Gastroesophageal sphincter (tissue), 4 donors: ENCODE data around the gene USP11. TPM values are rescaled to one million over a fixed set of nuclear protein-coding genes. Genes with fewer than 3 reads are reported as not detected.

Source experiments
- ATAC-seq: fragments of 150-250 bp; one replicate; pipeline ENCODE4 v1.9.1; 2016; ENCODE audit warnings: mild to moderate bottlenecking, moderate library complexity
- H3K27ac ChIP-seq, 4 donors: fragments of 200-600 bp; sonication (generic) in 3 of 4; 1 replicate in 3 of 4; 2 replicates in 1 of 4; pipeline ENCODE4 v1.5.1; 2016 to 2019
- H3K27me3 ChIP-seq: fragments of 200-600 bp; sonication (generic); one replicate; pipeline ENCODE4 v1.5.1; 2019
- H3K36me3 ChIP-seq, 2 donors: fragments of 200-600 bp; sonication (generic); one replicate each; pipeline ENCODE4 v1.5.1; 2019; ENCODE audit warnings: control low read depth in 1 of 2
- H3K4me1 ChIP-seq, 3 donors: fragments of 200-600 bp; sonication (generic); 1 replicate in 2 of 3; 2 replicates in 1 of 3; pipeline ENCODE4 v1.5.1; 2016 to 2019; ENCODE audit warnings: control low read depth in 2 of 3
- H3K4me3 ChIP-seq, 2 donors: fragments of 200-600 bp; sonication (generic); one replicate each; pipeline ENCODE4 v1.5.1; 2019; ENCODE audit warnings: mild to moderate bottlenecking in 1 of 2, moderate library complexity in 1 of 2
- H3K9me3 ChIP-seq, 3 donors: fragments of 200-600 bp; sonication (generic); one replicate each; pipeline ENCODE4 v1.5.1; 2017 to 2019; ENCODE audit warnings: control low read depth in 2 of 3
- CTCF ChIP-seq, 4 experiments: fragments of 200-600 bp in 2 of 4; fragments of 450-650 bp in 2 of 4; sonication (generic) in 1 of 4; IDR thresholded peaks; one replicate each; pipeline ENCODE4 v1.5.1; 2017 to 2019; ENCODE audit warnings: antibody characterized with exemption in 4 of 4, mild to moderate bottlenecking in 2 of 4, moderate library complexity in 2 of 4
- EP300 ChIP-seq: sonication (generic); formaldehyde crosslinking; IDR thresholded peaks from one replicate; pipeline ENCODE4 v1.6.1; 2017; ENCODE audit warnings: antibody characterized with exemption, mild to moderate bottlenecking
- POLR2A ChIP-seq, 2 donors: fragments of 450-650 bp; IDR thresholded peaks; one replicate each; pipeline ENCODE4 v1.6.1; 2017; ENCODE audit warnings: antibody characterized with exemption in 2 of 2, mild to moderate bottlenecking in 2 of 2, moderate library complexity in 1 of 2
- POLR2AphosphoS5 ChIP-seq: sonication (generic); formaldehyde crosslinking; IDR thresholded peaks from one replicate; pipeline ENCODE4 v1.6.1; 2017; ENCODE audit warnings: antibody characterized with exemption
- WGBS, 2 donors: methylation state at CpG; one replicate each; pipeline ENCODE4 v1.1.5; 2018; ENCODE audit warnings: low coverage in 1 of 2; 5-methylcytosine and 5-hydroxymethylcytosine counted together
- total RNA-seq, 4 donors: library from RNA; depleted of rRNA; stranded (reverse); fragments of >200 nt; gene quantifications; one replicate each; pipeline ENCODE4 v1.1.0, GENCODE V29; 2016

USP11 gene
- total RNA-seq, 4 donors from 2014 or later = 26.9 to 64.6 (median 40.7) TPM

- ATAC-seq = no peak
Observed at GRCh38 chrX:47232197-47232802, 509 bp upstream of the USP11 start.

GRCh38 chrX:47233333-47234113 lies 714 bp downstream of the USP11 start:
- Histone ChIP-seq H3K36me3 (peaks cover 0 to 15% of the 10 kb centered on the region in 2 donors), H3K9me3 (no peaks in the 10 kb centered on the region), H3K27ac (peak overlapping the region; percentile 89 to 99 (median 96)), H3K27me3 (no peaks in the 10 kb centered on the region), H3K4me3 (peak overlapping the region; percentile 73 to 91), H3K4me1 (peaks cover 0 to 32% (median 0%) of the 10 kb centered on the region in 3 donors)
- 1 to 17% methylated on average over 17 to 26 of the region's 51 CpGs for WGBS, 2 donors
- TF ChIP-seq POLR2A (IDR thresholded peaks at IDR 0.05) (peak in 1 of 2 donors; percentile 32), EP300 (no peak), POLR2AphosphoS5 (peak; percentile 47)
- ATAC-seq = peak; percentile 96

More at GRCh38 chrX:47232197-47232802, 509 bp upstream of the USP11 start:
- peak overlapping the region; percentile 89 to 99 (median 96) for H3K27ac ChIP-seq
- peak overlapping the region; percentile 73 to 91 for H3K4me3 ChIP-seq
- H3K9me3 ChIP-seq = no peaks in the 10 kb centered on the region
- H3K4me1 ChIP-seq = peaks cover 0 to 30% (median 0%) of the 10 kb centered on the region in 3 donors
- no peak for TF ChIP-seq EP300
- TF ChIP-seq CTCF (IDR thresholded peaks at IDR 0.05) = no peak
- H3K27me3 ChIP-seq = no peaks in the 10 kb centered on the region
- 75% methylated on average over 5 of the region's 8 CpGs; no CpG with 5 or more reads in 1 of the 2 donors for WGBS, 2 donors
- H3K36me3 ChIP-seq = peaks cover 0 to 28% of the 10 kb centered on the region in 2 donors

GRCh38 chrX:47234583-47234982 lies 1.8 kb downstream of the USP11 start:
- Histone ChIP-seq H3K36me3 (peaks cover 0 to 9% of the 10 kb centered on the region in 2 donors), H3K27me3 (no peaks in the 10 kb centered on the region), H3K27ac (peak overlapping the region; percentile 47 to 99 (median 92)), H3K9me3 (no peaks in the 10 kb centered on the region), H3K4me3 (peak overlapping the region; percentile 73 to 91), H3K4me1 (peaks cover 0 to 32% (median 0%) of the 10 kb centered on the region in 3 donors)
- TF ChIP-seq EP300 (no peak), CTCF (IDR thresholded peaks at IDR 0.05) (no peak), POLR2A (IDR thresholded peaks at IDR 0.05) (no peak), POLR2AphosphoS5 (no peak)
- 17 to 45% methylated on average over 3 of the region's 3 CpGs for WGBS, 2 donors
- no peak for ATAC-seq

GRCh38 chrX:47235691-47236103 lies 2.9 kb downstream of the USP11 start:
- TF ChIP-seq POLR2A (IDR thresholded peaks at IDR 0.05) = no peak
- no peak for TF ChIP-seq POLR2AphosphoS5
- no peak for TF ChIP-seq CTCF (IDR thresholded peaks at IDR 0.05)
- no peak for TF ChIP-seq EP300
- Histone ChIP-seq H3K36me3 (peaks cover 0 to 15% of the 10 kb centered on the region in 2 donors), H3K27ac (peak overlapping the region; percentile 33 to 99 (median 71)), H3K4me1 (peaks cover 0 to 32% (median 0%) of the 10 kb centered on the region in 3 donors), H3K9me3 (no peaks in the 10 kb centered on the region), H3K27me3 (no peaks in the 10 kb centered on the region), H3K4me3 (no peak overlapping the region)
- no peak for ATAC-seq
- WGBS, 2 donors = 67 to 71% methylated on average over 1 to 4 of the region's 4 CpGs

GRCh38 chrX:47239199-47239598 lies 6.4 kb downstream of the USP11 start:
- H3K27ac ChIP-seq = no peak overlapping the region
- no peak overlapping the region for H3K4me3 ChIP-seq
- H3K36me3 ChIP-seq = peaks cover 0 to 50% of the 10 kb centered on the region in 2 donors
- peaks cover 0 to 26% (median 0%) of the 10 kb centered on the region in 3 donors for H3K4me1 ChIP-seq
- TF ChIP-seq POLR2AphosphoS5 = no peak
- TF ChIP-seq POLR2A (IDR thresholded peaks at IDR 0.05) = no peak
- no peak for TF ChIP-seq EP300
- no peak for TF ChIP-seq CTCF (IDR thresholded peaks at IDR 0.05)
- no peaks in the 10 kb centered on the region for H3K9me3 ChIP-seq
- H3K27me3 ChIP-seq = no peaks in the 10 kb centered on the region
- 81% methylated on average over 4 of the region's 8 CpGs; no CpG with 5 or more reads in 1 of the 2 donors for WGBS, 2 donors
- ATAC-seq = no peak
